NCI-H2196 (cell line): ENCODE results near the gene TCL1A.

Experiments
- DNase-seq: peaks from one replicate; lab custom pipeline; 2025; ENCODE audit not compliant: unreplicated experiment; lab: John Stamatoyannopoulos, UW

The TCL1A gene

DNA sequence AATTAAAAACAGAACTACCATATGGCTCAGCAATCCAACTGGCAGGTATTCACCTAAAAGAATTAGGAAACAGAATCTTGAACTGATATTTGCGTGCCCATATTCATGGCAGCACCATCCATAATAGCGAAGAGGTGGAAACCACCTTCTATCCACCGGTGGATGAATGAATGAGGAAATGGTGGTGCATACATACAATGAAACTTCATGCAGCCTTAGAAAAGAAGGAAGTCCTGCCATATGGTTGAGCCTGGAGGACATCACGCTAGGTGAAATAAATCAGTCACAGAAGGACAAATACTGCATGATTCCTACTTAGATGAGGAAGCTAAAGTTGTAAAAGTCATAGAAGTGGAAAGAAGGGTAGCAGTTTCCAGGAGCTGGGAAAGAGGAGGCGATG is 6.6 kb downstream of the TCL1A start:
- no peak for DNase-seq

DNA sequence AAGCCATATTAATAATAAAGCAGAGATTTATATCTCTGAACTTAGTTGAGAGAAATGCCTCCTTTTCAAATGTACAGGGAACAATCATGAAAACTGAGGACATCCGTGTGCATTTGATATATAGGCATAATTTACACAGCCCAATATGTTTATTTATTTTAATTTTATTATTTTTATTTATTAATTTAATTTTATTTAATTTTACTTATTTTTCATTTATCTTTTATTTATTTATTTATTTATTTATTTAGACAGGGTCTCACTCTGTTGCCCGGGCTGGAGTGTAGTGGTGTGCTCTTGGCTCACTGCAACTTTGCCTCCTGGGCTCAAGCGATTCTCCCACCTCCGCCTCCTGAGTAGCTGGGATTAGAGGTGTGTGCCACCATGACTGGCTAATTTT is 8.4 kb downstream of the TCL1A start:
- no peak for DNase-seq

- no peak for DNase-seq
Observed at GRCh38 chr14:95703805-95704204, 10.1 kb downstream of the TCL1A start.

DNA sequence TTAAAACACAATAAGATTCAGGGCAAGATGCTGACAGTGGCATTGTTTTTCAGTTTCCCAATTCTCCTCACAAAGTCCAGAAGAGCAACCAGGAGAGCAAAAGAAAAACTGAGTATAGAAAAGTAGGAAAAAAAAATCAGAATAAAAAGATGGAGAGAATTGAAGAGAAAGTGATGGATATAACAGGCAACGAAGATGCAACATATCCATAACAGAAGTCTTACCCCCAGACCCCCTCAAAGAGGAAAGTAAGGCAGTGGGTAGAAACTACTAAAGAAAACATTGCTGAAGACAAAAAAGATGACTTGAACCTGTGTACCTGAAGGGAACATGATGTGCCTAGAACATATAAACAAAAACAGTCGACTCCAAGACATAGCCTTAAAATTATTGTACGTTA is 10.6 kb downstream of the TCL1A start:
- DNase-seq = no peak

DNA sequence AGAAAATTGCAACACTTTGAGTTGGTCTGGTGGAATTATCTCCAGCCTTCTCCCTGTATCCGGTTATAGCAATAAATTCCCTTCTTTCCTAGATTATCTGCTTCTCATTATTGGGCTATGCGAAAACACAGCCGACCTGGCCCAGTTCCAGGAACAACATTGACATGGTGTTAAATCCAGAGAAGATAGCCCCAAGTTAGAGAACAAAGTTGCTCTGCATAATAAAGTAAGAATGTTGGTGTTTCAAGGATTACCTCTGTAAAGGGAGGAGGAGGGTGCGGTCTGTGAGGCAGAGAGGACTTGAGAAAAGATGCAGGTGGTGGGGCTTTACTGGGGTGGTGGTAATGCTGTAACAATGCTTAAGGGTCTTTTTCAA is 12.1 kb downstream of the TCL1A start:
- DNase-seq = no peak

DNA sequence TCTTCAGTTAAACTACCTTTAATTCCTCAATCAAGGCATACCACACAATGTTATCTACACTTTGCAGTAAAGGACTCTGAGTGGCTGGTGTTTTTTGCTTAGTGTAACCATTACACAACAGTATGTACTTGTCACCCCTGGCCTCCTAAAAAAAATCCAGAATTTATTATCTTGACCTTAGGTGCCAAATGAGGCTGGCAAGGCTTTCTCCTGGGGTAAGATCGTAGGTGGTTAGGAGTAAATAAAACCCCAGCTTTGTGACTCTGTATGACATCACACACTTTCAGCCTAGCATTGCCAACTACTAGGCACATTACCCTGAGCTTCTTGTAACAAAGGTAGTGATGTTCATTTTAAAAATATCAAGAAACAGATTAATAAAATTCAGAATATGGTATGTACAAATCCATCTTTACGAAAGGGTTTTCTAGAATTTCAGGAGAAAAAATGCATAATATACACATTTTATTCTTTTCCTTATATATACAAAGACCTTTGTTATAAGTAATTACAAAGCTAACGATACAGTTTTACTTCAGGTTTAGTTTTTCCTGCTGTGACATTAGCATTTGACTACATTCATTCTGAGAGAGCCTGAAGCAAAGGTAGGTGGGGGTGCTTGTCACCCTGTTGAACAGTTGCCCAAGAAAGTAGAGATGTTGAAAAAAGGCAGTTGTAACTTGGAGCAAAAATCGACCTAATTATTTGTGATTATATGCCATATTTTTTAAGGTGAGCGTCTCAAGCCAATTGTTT is 13.5 kb downstream of the TCL1A start:
- no peak for DNase-seq

- DNase-seq = no peak
Observed at GRCh38 chr14:95699412-95699811, 14.5 kb downstream of the TCL1A start.

- no peak for DNase-seq
Observed at GRCh38 chr14:95698287-95698686, 15.6 kb downstream of the TCL1A start.

DNA sequence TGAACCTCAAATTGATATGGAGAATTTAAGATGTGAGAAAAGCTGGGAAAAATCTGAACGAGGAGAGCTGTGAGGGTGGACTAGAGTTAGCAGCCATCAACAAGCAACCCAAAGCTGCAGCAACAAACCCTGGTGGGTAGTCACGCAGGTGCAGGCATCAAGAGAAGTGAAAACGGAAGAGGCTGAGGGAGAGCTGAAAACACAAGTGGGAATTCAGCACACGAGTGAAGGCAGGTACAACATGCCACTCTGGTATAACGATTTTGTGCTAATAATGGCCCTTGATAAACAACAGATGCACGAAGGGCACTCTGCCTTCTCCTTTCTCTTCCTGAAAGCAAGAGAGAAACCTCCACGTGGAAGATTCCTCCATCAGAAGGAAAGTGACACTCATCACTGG is 16.2 kb downstream of the TCL1A start:
- no peak for DNase-seq

- DNase-seq = no peak
Observed at GRCh38 chr14:95696741-95697140, 17.2 kb downstream of the TCL1A start.

DNA sequence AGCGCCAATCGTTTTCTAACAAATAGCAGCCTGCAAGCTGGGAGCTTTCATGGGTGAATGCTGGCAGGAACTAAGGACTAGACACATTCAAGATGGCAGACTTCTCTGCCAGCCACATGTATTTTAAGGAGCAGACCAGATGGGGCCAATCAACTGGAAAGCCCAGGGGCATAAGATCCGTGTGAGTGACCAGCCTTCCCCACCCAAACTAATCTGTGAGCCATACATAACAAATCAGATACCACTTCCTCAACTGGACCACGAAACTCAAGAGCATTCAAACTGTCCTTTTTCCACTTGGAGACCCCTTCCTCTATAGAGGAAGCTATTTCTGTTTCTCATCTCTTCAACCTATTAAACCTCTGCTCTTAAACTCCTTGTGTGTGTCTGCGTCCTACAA is 18.0 kb downstream of the TCL1A start:
- DNase-seq = no peak

DNA sequence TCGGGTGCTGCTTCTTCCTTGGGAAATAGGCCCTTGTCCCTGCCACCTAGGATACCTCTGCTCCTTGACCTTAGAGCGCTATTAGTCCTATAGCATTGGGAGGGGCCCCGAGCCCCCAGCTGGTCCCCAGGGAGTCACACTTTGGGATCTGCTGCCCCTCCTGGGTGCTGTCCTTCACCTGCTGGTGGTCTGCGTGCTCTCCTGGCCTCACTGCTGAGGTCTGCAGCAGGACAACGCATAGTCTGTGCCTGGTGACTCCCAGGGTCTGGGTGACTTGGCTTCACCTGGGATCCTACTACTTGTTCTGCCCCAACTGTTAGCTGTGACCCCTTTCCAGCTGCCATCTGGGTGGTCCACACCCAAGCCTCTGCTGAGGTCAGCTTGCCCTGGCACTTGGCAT is 18.9 kb downstream of the TCL1A start:
- no peak for DNase-seq

- DNase-seq = no peak
Observed at GRCh38 chr14:95692109-95692508, 21.8 kb downstream of the TCL1A start.

DNA sequence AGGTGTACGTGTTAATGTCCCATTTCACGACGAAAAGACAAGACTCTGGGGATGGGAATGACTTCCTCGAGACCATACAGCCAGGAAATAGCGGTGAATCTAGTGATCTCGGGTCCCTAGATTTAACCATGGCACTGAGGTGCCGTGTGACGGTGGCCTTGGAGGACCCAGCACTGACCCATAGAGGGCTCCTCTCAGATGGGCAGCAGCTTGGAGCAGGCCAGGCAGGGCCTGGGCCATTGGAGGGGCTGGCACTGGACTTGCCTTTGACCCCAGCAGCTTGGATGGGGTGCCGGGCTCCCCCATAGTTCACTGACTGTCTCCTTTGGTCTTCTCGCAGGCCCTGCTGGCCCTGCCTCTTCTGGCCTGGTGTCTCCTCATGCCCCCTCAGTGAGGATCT is 22.3 kb downstream of the TCL1A start:
- DNase-seq = no peak

- no peak for DNase-seq
Observed at GRCh38 chr14:95690815-95691214, 23.1 kb downstream of the TCL1A start.

DNA sequence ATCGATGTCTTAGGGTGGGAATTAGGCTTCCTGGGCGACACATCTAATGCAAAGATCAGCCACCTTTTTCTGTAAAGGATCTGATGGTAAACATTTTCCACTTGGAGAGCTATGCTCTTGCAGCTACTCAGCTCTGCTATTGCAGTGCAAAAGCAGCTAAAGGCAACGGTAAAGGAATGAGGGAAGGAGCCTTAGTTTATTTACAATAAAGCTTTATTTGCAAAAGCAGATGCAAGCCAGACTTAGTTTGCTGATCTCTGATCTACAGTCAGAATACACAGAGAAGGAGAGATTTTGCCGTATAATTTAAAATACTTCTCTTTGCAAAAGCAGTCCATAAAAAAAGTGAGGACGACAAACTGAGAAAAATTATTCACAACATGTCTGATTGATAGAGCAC is 24.5 kb downstream of the TCL1A start:
- no peak for DNase-seq

- DNase-seq = no peak
Observed at GRCh38 chr14:95686935-95687334, 27.0 kb downstream of the TCL1A start.

- no peak for DNase-seq
Observed at GRCh38 chr14:95685978-95686922, 27.7 kb downstream of the TCL1A start, which contains the start of gene TCL1B. Gene TCL1B, plus strand, starts transcription at chr14:95686426. Its CDS starts 42 bp downstream, at chr14:95686468.

- no peak for DNase-seq
Observed at GRCh38 chr14:95683793-95684192, 30.1 kb downstream of the TCL1A start.

- no peak for DNase-seq
Observed at GRCh38 chr14:95681153-95681552, 32.8 kb downstream of the TCL1A start.

DNA sequence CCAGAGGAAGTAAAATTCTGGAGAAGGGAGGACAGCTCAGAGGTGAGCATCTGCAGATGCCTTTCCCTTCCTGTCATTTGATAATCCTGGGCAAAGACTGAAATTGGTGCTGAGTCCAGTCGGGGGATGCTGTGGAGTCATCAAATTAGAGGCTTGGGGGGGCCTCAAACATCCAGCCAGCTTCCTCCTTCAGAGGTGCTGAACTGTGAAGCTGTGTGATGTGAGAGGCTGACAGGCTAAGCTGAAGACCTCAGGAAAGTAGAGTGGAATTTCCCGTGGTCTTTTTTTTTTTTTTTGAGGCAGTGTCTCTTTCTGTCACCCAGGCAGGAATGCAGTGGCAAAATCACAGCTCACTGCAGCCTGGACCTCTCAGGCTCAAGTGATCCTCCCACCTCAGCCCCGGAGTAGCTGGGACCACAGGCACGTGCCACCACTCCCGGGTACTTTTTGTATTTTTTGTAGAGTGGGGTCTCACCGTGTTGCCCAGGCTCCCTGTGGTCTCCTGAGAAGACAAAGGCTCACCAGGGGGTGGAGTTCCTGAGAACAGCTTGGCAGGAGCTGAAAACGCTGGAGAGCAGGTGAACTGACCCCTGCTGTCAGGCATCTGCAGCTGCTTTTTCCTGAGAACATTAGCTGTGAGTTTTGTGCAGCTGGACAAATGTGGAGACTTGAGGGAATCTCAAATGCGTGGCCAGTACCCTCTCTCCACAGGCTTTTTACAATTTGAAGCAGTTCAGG is 33.8 kb downstream of the TCL1A start:
- peak; percentile 47 for DNase-seq
